GM19099 (cell line): Measurements from ENCODE around the gene FZD1.

Experiments
- POLR2A ChIP-seq: IDR thresholded peaks from 3 replicates; pipeline ENCODE4 v1.6.1; 2011; ENCODE audit warnings: low read depth; ENCODE audit not compliant: insufficient read length; ENCODE audit errors: extremely low read depth

Gene FZD1

GRCh38 chr7:91285696-91286355 lies 21.6 kb downstream of the FZD1 start:
- no peak for TF ChIP-seq POLR2A

DNA sequence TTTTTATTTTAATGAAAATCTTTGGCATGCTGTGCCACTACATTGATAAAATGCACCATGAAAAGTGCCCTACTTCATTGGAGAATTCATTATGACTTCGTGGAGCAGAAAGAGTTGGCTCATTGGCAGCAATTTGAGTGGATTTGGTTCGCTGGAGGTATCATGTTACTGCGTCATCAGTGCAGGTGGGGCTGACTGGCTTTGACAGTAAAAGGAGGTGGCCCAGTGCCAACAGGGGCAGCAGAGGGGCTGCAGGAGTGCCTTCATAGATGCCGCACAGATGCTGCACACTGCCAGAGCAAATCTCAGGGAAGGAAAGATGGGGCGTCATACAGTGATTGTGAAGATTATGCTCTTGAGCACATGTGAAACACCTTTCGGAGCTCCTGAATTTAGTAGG lies 22.2 kb downstream of the FZD1 start:
- no peak for TF ChIP-seq POLR2A

DNA sequence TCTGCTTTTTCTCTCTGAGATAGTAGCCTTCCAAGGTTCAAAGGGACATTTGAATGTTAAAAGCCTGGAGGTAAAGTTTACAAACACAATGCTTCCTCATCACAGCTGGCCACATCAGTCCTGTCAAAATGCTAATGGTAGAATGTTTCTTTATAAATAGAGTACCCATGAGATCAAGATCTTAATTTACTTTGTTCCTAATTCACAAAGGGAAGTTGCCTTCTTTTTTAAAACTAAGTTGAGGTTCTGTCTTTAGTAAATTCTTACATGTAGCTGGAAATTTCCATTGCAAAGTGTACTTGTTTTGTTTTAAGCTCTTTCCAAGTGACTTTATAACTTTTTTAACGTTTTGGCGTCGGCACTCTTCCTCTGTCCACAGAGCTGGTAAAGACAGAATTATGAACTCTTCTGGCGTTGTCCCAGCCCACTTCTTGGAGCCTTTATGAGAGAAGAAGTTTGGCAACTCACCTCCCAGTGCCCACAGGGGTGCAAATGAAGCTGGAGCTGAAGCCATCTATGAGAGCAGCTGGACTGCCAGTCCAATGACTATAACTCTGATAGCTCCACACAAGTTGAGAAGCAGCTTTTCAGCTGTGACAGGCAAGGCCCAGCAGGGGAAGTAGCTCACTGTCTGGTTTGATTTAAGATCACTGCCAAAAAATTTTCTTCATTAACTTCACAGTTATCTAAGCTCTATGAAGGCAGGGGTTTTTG lies 23.3 kb downstream of the FZD1 start:
- TF ChIP-seq POLR2A: no peak

DNA sequence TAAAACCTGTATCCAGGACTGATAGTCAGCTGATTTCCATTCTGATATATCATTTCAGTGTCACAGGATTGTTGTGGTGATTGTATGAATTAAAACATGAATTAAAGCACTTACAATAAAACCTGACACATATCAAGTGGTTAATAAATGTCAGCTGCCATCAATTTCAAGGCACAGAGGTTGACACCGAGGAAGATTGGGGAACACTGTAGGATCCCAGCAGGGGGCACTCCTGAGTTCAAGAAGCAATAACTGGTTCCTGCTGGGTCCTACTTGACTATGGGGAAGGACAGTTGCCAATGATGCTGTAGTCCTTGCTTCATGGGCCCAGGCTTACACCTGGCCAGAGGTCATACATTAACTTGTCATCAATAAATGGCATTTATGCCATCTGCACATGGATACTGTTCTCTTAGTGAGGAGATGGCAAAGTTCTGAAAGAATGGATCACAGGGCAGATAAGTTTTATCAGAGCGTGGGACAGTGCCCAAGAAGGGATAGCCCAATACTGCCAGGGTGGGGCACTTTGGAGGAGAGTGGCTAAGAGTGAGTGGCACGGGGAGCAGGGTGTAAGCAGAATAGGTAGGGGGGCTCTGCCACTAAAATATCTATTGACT lies 24.1 kb downstream of the FZD1 start:
- TF ChIP-seq POLR2A: no peak

- TF ChIP-seq POLR2A: no peak
Observed at GRCh38 chr7:91289633-91290254, 25.5 kb downstream of the FZD1 start.

DNA sequence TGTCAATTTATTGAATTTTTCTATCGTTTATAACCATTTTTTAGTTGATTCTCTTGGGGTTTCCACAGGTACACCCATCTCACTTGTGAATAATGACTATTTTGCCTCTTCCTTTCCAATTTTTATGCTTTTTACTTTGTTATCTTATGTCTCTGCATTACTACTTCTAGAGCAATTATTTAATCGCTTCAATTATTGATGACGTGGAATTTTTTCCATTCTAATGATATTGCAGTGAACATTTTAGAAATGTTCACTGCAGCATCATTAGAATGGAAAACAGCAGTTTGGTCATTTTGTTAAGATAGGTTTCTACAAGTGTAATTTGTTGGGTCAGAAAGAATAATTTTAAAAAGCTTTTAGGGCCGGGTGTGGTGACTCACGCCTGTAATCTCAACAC lies 27.1 kb downstream of the FZD1 start:
- no peak for TF ChIP-seq POLR2A

DNA sequence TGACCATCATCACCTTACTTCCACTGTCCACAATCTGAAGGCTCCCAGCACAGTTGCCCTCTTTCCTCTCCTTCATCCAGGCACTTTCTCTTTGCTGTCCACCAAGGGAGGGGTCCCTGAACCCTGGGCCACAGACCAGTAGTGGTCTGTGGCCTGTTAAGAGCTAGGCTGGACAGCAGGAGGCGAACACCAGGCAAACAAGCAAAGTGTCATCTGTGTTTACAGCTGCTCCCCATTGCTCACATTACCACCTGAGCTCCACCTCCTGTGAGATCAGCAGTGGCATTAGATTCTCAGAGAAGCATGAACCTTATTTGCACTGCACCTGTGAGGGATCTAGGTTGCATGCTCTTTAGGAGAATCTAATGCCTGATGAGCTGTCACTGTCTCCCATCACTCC lies 27.7 kb downstream of the FZD1 start:
- no peak for TF ChIP-seq POLR2A

DNA sequence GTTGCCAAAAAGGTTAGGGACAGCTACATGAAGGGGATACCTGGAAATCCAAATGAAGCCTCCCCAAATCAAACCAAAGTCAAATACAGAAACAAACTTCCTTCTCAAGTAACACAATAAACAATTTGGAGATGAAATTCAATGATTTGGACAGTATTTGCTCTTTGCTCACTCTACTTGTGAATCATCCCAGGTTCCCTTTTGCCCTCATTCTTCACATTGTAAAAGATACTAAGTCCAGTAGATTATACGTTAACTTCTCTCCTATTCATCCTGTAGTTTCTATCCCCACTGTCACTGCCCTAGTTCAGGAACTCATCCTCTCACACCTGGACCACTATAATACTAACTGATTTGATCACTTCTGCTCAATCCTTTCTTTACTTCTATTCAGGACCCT lies 28.3 kb downstream of the FZD1 start:
- no peak for TF ChIP-seq POLR2A

GRCh38 chr7:91293136-91293535 lies 28.9 kb downstream of the FZD1 start:
- no peak for TF ChIP-seq POLR2A

- no peak for TF ChIP-seq POLR2A
Observed at GRCh38 chr7:91293840-91294239, 29.6 kb downstream of the FZD1 start.

DNA sequence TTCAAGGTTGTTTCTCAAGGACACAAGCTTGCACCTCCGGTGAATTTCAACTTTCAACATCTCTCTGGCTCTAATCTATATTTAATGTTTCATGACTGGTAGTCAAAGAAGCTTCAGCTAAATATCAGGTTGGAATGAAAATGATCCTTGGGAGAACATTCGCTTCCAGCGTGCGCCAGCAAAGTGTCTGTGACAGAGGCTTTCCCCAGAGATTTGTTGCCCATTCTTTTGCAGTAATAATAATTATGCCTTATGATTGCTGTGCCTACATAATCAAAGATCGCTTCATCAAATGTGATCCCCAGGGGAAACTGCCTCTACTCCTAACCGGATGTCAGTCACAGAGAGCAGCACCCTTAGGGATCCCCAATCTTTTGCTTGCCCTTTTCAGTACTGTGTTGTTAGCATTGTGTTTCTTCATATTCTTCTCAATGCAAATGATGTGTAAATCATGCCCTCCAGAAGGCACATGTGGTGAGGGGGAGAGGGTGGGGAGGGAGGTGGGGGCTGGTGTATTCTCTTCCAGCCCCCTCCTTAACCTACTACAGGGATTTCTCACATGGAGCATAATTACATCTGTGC lies 30.5 kb downstream of the FZD1 start:
- no peak for TF ChIP-seq POLR2A

GRCh38 chr7:91295576-91295975 lies 31.3 kb downstream of the FZD1 start:
- no peak for TF ChIP-seq POLR2A

DNA sequence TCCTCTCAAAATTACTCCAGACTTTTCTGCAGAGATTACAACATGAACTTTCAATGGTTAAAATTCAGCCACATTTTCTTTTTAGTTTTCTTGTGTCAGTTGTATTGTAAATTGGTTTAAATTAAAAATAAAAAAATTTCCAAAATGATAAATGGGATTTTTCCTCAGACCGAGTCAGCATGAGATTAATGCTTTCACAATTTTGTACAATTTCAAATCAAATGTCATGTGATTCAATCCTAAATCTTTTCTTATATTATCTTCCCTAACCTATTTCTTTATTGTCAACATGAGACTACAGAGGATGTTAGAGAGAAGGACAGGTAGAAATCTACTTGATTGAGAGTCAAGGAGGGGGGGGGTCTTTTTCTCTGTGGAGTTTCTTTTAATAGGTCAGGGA lies 33.7 kb downstream of the FZD1 start:
- TF ChIP-seq POLR2A: no peak

GRCh38 chr7:91299952-91300775 lies 35.9 kb downstream of the FZD1 start:
- TF ChIP-seq POLR2A: no peak

DNA sequence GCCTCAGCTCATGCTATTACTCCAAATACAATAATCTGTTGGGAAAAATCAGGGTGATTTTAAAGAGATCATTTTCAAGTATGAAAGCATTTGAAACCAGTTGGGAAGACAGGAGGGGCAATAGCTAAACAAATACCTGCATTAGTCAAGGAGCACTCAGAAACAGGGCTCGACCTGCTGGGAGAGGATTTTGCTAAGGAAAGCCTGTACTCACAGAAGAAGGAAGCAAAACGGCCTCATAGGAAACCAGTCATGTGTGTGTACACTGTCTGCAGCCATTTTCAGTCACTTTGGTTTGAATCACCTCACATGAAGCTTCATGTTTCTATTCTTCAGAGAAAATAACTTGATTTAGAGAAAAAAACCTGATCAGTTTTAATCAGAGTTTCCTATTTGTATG lies 38.6 kb downstream of the FZD1 start:
- TF ChIP-seq POLR2A: no peak
